Upper lobe of left lung (tissue), 4 donors: Measurements from ENCODE around the gene TRAF2.

Experiments used
- EP300 ChIP-seq, 4 donors: sonication (generic); formaldehyde crosslinking; IDR thresholded peaks; one replicate each; pipeline ENCODE4 v1.5.1; 2017; ENCODE audit warnings: antibody characterized with exemption in 4 of 4, control low read depth in 2 of 4
- POLR2A ChIP-seq, 4 donors: fragments of 450-650 bp; IDR thresholded peaks; one replicate each; pipeline ENCODE4 v1.5.1; 2016 to 2017; ENCODE audit warnings: antibody characterized with exemption in 4 of 4, mild to moderate bottlenecking in 2 of 4
- POLR2AphosphoS5 ChIP-seq, 2 donors: sonication (generic); formaldehyde crosslinking; IDR thresholded peaks; one replicate each; pipeline ENCODE4 v1.5.1; 2017; ENCODE audit warnings: antibody characterized with exemption in 2 of 2
- TF ChIP-seq, protein P1 (sequence below), 6 experiments: fragments of 450-650 bp in 4 of 6; fragments of 200-600 bp in 2 of 6; sonication (generic) in 2 of 6; IDR thresholded peaks; one replicate each; pipeline ENCODE4 v1.5.1; 2016 to 2019; ENCODE audit warnings: antibody characterized with exemption in 6 of 6

DNA sequence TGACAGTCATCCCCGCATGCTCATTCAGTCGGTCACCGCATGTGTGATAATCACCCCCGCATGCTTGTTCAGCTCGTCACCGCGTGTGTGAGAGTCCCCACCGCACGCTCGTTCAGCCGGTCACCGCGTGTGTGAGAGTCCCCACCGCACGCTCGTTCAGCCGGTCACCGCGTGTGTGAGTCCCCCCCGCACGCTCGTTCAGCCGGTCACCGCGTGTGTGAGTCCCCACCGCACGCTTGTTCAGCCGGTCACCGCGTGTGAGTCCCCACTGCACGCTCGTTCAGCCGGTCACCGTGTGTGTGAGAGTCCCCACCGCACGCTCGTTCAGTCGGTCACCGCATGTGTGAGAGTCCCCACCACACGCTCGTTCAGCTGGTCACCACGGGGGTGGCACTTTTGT lies 3.5 kb downstream of the TRAF2 start:
- TF ChIP-seq, protein P1, sequence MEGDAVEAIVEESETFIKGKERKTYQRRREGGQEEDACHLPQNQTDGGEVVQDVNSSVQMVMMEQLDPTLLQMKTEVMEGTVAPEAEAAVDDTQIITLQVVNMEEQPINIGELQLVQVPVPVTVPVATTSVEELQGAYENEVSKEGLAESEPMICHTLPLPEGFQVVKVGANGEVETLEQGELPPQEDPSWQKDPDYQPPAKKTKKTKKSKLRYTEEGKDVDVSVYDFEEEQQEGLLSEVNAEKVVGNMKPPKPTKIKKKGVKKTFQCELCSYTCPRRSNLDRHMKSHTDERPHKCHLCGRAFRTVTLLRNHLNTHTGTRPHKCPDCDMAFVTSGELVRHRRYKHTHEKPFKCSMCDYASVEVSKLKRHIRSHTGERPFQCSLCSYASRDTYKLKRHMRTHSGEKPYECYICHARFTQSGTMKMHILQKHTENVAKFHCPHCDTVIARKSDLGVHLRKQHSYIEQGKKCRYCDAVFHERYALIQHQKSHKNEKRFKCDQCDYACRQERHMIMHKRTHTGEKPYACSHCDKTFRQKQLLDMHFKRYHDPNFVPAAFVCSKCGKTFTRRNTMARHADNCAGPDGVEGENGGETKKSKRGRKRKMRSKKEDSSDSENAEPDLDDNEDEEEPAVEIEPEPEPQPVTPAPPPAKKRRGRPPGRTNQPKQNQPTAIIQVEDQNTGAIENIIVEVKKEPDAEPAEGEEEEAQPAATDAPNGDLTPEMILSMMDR (IDR thresholded peaks at IDR 0.05): no peak
- TF ChIP-seq POLR2AphosphoS5 (IDR thresholded peaks at IDR 0.05) (no peak), POLR2A (IDR thresholded peaks at IDR 0.05) (no peak), EP300 (IDR thresholded peaks at IDR 0.05) (no peak)
